ENCODE results near the gene C2CD5. TPM values are rescaled to one million over a fixed set of nuclear protein-coding genes. Genes with fewer than 3 reads are reported as not detected.
"Not testable (repeated sequence)": the region's sequence is repeated elsewhere in the genome, so short reads cannot be mapped to it uniquely, and the experiment has no call there.

C2CD5 gene
- total RNA-seq, 1 experiment from 2014 or later = 9.5 TPM

DNA sequence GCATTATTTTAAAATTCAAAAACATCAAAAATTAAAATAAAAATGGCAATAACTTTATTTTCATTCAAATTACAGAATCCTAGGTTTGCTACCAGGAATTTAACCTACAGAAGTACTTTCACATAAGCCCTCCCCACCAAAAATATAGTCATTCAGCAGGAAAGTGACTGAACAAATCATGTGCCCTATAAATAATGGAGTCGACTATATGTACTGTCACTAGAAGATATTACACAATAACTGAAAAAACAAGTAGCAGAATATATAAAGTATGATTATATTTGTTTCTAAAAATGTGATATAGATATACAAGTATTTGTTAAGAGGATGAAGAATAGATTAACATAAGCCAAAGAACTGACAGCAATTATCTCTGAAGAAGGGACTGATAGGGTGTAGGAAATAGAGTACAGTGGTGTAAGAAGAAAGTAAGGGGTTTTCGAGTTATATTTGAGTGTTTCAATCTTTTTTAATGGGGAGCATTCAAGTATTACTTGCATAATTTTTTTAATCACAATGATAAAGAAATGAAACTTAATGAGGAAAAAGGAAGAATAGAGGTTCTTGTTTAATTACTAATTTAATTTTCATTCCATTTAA lies 7.9 kb downstream of the C2CD5 start:
- no peak for DNase-seq (ENCODE audit: extremely low read depth, low read depth)

DNA sequence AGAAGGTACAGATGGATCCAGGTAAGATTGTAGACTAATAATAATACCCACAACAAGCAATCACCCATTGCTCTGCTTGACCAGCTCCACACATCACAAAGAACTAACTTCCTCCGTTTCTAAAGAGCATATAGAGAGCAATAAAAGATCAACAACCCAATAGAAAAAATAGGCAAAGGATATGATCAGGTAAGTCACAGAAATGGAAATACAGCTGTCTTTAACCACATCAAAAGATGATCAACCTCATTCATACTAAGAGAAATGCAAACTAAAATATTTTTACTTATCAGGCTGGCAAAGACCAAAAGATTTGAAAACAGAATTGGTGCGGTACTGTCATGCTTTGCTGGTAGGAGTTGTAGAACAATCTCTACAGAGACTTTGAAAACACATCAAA lies 8.9 kb downstream of the C2CD5 start:
- DNase-seq (ENCODE audit: extremely low read depth, low read depth) = no peak

DNA sequence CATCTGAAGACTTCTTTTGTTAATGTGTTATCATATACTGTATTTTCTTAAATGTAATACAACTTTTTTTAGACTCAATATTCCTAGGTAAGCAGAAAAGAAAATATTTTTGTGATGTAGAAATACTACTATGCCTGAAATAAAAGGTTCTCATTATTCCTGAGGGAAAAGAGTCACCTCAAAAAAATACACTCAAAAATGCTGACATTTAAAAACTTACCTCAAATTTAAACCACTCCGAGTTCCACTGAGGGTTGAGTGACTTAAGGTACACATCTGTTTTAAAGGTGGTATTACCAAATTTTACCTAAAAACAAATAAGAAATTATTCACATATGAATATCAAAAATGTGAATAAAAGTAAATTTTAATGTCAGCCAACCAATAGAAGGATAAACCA lies 9.3 kb downstream of the C2CD5 start:
- DNase-seq (ENCODE audit: extremely low read depth, low read depth) = no peak

DNA sequence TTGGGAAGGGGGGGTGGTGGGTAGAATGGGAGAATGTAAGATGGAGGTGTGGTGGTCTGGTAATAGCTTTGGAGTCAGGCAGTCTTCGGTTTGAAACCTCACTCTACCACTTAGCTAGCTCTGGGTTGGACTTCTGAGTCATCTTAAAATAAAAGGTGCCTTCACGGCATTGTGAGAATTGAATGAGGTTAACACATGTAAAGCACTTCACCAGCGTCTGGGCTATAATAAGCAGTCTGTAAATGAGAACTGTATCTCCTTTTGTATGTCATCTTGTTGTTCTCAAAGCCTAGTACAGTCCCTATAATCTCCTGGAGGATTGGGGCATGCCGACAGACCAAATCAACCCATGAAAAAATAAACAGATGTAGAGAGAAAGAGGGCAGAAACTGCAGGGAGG lies 11.2 kb downstream of the C2CD5 start:
- no peak for DNase-seq (ENCODE audit: extremely low read depth, low read depth)

DNA sequence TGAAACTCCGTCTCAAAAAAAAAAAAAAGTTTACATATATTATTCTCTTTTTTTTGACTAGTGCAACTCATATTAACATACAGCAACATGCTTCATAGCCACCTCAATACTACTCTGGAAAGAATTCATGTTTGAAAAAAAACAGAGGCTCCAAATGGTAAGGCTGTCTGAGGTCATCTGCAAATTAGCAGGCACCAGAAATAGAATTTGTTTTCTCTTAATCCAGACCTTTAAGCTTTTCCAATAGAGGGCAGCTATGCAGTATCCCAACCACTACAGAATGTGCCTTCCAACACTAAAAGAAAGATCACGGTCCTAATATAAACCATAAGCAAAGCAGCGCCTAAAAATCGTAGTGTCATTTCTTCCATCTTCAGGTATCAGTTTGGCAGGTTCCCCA lies 12.0 kb downstream of the C2CD5 start:
- DNase-seq (ENCODE audit: extremely low read depth, low read depth) = no peak

DNA sequence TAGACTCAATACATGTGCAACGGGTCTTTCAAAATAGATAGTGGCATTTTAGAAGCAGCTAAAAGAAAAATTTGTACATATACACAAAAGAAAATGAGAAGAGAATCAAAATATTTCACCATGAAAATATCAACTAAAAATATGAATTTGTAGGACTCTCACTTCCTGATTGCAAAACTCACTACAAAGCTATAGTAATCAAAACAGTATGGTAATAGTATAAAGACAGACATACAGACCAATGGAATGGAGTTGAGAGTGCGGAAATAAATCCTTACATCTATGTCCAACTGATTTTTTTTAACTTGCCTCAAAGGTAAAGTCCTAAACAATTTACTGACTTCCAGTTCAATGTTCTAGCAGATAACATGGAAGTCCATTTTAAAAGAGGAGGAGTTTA lies 13.1 kb downstream of the C2CD5 start:
- no peak for DNase-seq (ENCODE audit: extremely low read depth, low read depth)

DNA sequence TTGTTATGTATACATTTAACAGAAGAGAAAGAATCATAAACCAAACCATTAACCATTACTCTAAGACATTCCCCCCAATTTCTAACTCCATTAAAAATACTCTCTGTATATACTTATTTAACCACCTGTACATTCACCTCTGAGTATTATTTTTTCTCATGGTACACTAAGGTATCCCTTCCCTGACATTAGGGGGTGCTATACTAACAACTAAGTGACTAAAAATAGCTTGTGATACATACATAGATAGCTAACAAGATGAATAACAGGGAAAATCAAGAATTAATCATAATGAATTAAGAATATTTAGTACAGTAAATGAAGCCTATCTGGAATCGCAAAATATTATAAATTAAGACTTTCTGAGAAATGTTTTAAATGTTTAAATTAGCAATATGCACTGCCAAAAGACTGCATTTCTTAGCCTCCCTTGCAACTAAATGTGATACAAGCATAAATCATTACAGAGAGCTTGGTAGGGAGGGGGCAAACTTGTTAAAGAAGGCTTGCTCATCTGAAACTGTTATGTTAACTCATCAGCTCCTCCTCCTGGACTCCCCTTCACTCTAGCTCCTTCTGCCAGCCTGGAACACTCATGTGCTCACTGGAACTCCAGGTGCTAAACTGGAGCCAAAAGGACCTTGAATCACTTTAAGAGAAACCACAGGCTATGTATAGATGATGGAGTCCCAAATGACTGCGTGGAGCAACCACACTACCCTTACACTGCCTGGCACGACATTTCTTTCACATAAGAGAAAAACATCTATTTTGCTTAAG lies 14.9 kb downstream of the C2CD5 start:
- peak; percentile 15 for DNase-seq (ENCODE audit: extremely low read depth, low read depth)

DNA sequence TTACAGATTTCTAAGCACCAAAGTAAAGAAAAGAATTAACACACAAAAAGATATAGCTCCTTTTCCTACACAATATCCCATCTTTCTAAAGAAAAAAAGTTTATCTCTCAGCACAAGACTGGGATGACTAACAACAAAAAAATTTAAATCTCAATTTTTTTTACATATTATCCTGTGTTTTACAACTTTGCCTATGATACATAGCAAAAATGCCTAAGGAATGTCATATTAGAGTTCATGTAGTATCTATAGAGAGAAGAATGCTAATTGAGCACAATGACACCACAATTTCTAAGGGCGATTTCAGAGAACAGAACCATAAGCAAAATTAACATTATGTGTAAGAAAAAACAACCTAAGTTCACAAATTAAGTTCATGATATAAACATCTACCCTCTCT lies 16.3 kb downstream of the C2CD5 start:
- no peak for DNase-seq (ENCODE audit: extremely low read depth, low read depth)

DNA sequence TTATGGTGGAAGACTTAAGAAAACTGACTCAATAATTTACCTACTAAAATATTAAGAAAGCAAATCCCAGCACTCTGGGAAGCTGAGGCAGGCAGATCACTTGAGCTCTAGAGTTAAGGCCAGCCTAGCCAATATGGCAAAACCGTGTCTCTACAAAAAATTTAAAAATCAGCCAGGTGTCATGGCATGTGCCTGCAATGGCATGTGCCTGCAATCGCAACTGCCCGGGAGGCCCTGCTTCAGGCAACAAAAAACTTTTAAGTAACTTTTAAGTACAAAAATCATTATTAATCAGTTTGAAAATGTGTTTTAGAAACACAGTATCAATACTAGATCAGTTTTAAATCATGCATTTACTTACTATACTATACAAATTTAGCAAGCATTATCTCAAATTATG lies 17.5 kb downstream of the C2CD5 start:
- DNase-seq (ENCODE audit: extremely low read depth, low read depth) = no peak

DNA sequence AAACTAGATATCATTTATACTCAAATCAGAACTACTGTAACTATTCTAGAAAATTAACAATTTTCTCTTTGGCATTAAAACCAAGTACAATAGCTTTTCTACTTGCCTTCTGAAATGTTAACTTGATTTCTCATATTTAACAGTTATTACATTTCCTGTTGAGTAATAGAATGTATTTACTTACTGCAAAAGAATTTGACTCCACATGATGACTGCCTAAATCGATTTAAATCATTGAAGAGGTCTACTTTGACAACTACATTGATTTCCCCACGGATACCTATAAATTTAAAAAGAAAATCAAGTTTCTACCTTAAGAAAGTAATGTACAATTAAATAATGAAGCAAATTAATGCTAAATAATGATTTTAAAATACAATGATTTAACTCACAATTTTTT lies 18.9 kb downstream of the C2CD5 start:
- DNase-seq (ENCODE audit: extremely low read depth, low read depth) = no peak

DNA sequence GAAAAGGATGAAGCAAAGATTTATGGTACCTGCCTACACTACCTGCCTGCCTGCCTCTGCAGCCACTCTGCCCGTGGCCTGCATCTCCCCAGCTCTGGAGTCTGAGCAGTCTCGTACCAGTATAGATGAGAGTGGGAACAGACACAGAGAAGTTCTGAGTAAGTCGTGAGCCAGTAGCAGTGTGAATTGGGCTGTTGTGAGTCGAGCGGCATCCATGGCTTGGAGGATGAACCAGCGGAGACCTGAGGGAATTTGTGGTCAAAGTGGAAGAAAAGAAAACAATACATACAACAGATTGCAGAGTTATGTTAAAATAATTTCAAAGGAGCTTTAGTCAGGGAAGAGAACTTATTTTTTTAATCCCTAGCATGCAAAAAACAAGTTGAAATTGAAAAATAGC lies 25.3 kb downstream of the C2CD5 start:
- no peak for DNase-seq (ENCODE audit: extremely low read depth, low read depth)

DNA sequence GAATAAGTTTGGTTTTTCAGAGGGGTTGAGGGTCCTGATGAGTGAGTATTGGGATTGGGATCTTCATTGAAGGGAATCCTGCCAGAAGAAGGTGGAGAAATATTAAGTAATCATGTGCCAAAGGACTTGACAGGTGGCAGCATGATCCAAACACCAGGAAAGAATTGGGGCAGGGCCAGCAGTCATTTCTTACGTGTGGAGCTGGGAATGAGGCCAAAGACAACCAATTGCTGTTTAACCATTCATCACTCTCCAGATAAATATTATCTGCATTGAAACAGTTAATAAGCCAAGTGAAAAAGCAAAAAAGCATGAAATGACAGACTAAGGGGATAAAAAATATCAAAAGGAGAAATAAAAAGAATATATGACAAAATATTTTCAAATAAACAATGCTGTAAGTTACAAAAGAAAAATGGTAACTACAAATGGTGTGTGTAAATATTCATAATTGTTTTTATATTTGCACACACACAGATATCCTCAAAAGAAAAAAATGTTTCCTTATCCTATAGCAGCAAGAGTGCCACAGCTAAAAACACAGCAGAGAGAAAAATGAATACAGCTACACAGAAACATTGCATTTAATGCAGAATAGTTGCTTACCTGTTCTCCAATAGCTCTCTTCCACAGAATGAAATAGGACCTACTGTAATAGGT lies 26.2 kb downstream of the C2CD5 start:
- no peak for DNase-seq (ENCODE audit: extremely low read depth, low read depth)

DNA sequence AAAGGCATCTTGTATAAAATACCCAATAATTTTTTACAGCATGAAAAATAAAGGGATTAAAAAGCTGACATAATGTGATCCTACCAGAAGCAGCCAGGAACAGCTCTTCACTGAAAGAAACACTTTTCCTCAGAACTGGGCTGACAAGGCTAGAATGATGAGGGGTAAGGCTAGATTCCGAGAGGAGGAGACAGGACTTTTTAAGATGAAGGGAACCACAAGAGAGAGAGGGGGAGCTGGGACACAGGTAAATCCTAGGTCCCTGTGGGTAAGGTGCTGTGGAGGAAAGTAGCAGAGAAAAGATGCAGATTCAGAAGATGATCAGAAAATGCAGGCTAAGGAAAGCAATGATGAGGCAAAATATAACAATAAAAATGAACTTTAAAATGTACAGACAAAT lies 29.5 kb downstream of the C2CD5 start:
- DNase-seq (ENCODE audit: extremely low read depth, low read depth) = no peak

DNA sequence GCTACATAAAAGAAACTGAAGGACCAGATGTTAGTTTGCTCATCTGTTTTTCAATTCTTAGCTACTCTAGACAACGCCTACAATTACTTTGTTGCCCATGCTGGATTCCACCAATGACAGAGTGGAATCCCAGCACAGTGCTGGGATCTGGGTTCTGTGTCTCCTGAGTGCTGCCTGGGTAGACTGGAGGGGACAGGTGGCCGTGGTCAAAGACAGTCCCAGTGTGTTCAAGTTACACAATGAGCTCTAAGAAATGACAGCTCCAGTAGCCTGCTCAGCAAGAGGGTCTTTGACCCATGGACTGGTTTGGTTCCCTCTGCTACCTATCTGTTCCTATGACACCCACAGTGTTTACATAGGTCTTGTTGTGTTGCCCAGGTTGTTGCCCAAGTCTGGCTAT lies 38.5 kb downstream of the C2CD5 start:
- no peak for DNase-seq (ENCODE audit: extremely low read depth, low read depth)

DNA sequence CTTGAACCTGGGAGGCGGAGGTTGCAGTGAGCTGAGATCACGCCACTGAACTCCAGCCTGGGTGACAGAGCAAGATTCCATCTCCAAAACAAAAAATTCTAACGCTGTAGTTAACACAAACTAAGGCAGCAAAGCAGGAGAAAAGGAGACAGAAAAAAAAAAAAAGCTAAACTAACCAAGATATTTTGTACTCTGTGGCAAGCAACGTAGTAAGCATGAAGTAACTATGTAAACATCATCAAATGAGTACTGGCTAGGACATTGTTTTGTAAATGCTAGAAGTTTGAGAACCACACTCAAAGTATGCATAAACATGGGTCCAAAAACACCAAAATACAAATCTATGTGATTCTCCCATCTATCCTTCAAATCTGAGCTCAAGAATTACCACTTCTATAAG lies 44.2 kb downstream of the C2CD5 start:
- DNase-seq (ENCODE audit: extremely low read depth, low read depth) = no peak

DNA sequence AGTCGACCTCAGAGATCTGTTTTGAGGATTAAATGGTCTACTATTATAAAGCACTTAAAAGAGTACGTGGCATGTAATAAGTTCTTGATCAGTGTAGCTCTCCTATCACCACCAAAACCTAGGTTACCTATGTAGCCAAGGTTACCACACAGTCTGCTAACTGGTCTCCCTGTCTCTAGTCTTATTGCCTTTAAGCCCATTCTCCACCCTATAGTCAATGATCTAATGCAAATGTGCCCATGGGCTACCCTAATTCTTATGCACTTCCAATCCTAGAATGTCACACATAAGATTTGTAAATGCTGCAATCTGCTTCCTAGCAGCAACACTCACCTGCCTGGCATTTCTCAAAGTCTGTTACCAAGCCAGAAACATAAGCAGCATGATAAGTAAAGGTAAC lies 44.9 kb downstream of the C2CD5 start:
- no peak for DNase-seq (ENCODE audit: extremely low read depth, low read depth)

DNA sequence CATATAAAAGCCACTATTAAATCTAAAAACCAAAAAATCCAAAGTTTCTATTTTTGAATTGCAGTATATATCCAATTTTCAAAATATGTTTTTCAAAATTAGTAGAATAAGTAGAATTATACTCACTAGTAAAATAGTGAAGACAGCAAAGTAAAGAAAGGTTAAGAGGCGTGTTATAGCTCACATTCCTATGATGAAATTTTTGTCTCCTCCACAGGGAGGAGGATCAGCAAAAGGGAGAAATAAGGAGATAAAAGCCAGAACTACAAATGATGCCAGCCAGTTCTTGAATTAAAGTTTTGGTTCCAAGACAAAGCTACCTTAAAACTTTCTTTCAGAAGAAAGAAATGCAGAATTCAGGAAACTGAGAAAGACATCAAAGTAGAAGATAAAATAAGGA lies 50.0 kb downstream of the C2CD5 start:
- DNase-seq (ENCODE audit: extremely low read depth, low read depth) = no peak

DNA sequence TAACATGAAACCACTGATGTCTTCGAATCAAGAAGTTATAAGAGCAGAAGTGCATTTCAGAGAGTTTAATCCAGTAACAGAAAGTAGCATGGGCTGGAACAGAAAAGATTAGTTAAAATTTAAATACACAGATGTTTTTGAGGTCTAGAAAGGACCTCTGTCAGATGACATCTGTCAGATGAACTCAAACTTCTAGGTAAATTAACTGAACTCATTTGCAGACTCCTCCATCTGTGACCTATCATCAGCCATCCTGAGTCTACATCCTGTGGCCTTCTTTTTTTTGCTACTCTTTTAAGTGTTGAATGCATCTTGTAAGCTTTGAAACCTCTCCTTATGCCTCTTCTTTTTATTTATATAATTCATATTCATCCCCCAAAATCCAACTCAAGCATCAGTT lies 53.3 kb downstream of the C2CD5 start:
- no peak for DNase-seq (ENCODE audit: extremely low read depth, low read depth)

DNA sequence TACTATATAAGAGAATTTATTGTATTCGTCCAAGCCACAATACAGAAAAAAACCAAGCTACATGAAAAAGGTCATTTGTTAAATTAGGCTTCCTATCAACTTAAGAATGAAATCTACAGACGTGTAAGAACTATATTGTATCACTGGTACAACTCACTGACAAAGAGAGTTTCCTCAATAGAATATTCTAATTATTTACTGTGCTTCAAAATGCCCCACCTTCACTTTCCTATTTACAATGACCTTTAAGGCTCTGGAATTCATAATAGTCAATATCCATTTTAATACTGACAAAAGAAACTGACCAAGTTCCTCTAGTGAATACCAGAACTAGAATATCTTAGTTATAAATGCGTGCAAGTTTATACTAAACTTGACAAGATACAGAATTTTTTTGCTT lies 55.9 kb downstream of the C2CD5 start:
- DNase-seq (ENCODE audit: extremely low read depth, low read depth) = no peak

DNA sequence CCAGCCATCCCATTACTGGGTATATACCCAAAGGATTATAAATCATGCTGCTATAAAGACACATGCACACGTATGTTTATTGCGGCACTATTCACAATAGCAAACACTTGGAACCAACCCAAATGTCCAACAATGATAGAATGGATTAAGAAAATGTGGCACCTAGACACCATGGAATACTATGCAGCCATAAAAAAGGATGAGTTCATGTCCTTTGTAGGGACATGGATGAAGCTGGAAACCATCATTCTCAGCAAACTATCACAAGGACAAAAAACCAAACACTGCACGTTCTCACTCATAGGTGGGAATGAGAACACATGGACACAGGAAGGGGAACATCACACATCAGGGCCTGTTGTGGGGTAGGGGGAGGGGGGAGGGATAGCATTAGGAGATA lies 56.7 kb downstream of the C2CD5 start:
- DNase-seq (ENCODE audit: extremely low read depth, low read depth) = not testable (repeated sequence)

DNA sequence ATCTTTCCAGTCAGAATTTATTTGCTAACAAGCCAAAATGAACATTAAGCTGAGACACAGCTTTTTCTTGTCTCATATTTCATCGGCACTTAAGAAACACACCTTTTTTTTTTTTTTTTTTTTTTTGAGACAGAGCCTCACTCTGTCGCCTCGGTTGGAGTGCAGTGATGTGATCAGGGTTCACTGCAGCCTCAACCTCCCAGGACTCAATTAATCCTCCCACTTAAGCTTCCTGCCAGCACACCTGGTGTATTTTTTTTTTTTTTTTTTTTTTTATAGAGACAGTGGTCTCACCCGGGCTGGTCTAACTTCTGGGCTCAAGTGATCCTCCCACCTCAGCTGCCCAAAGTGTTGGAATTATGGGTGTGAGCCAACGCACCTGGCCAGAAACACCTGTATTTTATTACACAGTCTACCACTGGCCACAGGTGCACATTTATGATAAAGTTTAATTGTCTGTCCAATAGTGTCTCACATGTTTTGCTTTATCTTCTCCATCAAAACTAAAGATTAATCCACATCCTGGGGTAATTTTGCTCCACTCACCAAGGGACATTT lies 62.7 kb downstream of the C2CD5 start:
- no peak for DNase-seq (ENCODE audit: extremely low read depth, low read depth)

DNA sequence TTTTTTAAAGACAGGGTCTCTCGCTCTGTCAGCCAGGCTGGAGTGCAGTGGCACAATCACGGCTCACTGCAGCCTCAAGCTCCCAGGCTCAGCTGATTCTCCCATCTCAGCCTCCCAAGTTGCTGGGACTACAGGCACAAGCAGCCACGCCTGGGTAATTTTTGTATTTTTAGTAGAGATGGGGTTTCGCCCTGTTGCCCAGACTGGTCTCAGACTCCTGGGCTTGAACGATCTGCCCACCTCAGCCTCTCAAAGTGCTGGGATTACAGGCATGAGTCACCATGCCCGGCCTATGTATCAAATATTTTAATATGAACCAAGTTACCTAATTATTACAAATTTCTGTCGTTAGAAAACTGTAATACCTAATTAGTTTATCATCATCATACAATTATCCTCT lies 63.5 kb downstream of the C2CD5 start:
- not testable (repeated sequence) for DNase-seq (ENCODE audit: extremely low read depth, low read depth)

All from NCI-H460 (cell line).